ENCODE results near the gene EDN3.

GRCh38 chr20:59356662-59357165 is 56.3 kb downstream of the EDN3 start:
- TF ChIP-seq CTCF (conservative IDR thresholded peaks at IDR 0.05; ENCODE audit: low read depth in 2 of 2) (no peak), JUNB (IDR thresholded peaks at IDR 0.05; ENCODE audit: unreplicated experiment) (no peak), EZH2phosphoT487 (IDR thresholded peaks at IDR 0.05; ENCODE audit: unreplicated experiment) (no peak), POLR2AphosphoS5 (IDR thresholded peaks at IDR 0.05; ENCODE audit: low read depth) (no peak), EZH2 (IDR thresholded peaks at IDR 0.05; ENCODE audit: low read depth, unreplicated experiment) (no peak), CREB1 (CRISPR knock-in tag; IDR thresholded peaks at IDR 0.05; ENCODE audit: low read depth) (no peak)
- TF ChIP-seq, protein P1, sequence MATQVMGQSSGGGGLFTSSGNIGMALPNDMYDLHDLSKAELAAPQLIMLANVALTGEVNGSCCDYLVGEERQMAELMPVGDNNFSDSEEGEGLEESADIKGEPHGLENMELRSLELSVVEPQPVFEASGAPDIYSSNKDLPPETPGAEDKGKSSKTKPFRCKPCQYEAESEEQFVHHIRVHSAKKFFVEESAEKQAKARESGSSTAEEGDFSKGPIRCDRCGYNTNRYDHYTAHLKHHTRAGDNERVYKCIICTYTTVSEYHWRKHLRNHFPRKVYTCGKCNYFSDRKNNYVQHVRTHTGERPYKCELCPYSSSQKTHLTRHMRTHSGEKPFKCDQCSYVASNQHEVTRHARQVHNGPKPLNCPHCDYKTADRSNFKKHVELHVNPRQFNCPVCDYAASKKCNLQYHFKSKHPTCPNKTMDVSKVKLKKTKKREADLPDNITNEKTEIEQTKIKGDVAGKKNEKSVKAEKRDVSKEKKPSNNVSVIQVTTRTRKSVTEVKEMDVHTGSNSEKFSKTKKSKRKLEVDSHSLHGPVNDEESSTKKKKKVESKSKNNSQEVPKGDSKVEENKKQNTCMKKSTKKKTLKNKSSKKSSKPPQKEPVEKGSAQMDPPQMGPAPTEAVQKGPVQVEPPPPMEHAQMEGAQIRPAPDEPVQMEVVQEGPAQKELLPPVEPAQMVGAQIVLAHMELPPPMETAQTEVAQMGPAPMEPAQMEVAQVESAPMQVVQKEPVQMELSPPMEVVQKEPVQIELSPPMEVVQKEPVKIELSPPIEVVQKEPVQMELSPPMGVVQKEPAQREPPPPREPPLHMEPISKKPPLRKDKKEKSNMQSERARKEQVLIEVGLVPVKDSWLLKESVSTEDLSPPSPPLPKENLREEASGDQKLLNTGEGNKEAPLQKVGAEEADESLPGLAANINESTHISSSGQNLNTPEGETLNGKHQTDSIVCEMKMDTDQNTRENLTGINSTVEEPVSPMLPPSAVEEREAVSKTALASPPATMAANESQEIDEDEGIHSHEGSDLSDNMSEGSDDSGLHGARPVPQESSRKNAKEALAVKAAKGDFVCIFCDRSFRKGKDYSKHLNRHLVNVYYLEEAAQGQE (IDR thresholded peaks at IDR 0.05; ENCODE audit: unreplicated experiment) = no peak
- TF ChIP-seq, protein P2, sequence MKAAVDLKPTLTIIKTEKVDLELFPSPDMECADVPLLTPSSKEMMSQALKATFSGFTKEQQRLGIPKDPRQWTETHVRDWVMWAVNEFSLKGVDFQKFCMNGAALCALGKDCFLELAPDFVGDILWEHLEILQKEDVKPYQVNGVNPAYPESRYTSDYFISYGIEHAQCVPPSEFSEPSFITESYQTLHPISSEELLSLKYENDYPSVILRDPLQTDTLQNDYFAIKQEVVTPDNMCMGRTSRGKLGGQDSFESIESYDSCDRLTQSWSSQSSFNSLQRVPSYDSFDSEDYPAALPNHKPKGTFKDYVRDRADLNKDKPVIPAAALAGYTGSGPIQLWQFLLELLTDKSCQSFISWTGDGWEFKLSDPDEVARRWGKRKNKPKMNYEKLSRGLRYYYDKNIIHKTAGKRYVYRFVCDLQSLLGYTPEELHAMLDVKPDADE (IDR thresholded peaks at IDR 0.05) = no peak

Measured in GM23338 (cell line).